ENCODE results near the gene EMP1.

DNA sequence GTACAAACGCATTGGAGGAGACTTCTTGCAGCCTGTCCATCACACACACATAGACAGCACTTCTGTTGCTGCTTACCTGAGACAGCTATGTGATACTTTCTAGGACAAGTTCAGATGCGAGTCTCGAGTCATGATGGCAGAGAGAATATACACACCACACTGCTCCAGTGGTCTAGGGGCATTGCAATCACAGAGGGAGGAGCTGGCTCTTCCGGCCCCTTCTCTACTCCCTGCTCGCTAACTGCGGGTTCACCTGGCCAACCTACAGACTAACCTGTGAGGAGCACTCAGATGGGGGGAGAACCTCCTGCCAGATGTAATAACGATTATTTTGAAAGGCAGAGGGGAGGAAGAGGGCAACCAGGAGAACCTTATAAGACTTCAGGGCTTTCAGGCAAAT lies 30.7 kb downstream of the EMP1 start:
- TF ChIP-seq, protein P1, sequence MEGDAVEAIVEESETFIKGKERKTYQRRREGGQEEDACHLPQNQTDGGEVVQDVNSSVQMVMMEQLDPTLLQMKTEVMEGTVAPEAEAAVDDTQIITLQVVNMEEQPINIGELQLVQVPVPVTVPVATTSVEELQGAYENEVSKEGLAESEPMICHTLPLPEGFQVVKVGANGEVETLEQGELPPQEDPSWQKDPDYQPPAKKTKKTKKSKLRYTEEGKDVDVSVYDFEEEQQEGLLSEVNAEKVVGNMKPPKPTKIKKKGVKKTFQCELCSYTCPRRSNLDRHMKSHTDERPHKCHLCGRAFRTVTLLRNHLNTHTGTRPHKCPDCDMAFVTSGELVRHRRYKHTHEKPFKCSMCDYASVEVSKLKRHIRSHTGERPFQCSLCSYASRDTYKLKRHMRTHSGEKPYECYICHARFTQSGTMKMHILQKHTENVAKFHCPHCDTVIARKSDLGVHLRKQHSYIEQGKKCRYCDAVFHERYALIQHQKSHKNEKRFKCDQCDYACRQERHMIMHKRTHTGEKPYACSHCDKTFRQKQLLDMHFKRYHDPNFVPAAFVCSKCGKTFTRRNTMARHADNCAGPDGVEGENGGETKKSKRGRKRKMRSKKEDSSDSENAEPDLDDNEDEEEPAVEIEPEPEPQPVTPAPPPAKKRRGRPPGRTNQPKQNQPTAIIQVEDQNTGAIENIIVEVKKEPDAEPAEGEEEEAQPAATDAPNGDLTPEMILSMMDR (IDR thresholded peaks at IDR 0.05; ENCODE audit: poor library complexity, severe bottlenecking) = no peak
- TF ChIP-seq POLR2AphosphoS5 (IDR thresholded peaks at IDR 0.05) = no peak
- no peak for TF ChIP-seq EZH2 (IDR thresholded peaks at IDR 0.05; ENCODE audit: borderline replicate concordance, insufficient read depth, low read length, poor library complexity, severe bottlenecking)
